HepG2 (cell line): ENCODE data around the gene CLIC3. TPM values are rescaled to one million over a fixed set of nuclear protein-coding genes. Genes with fewer than 3 reads are reported as not detected.

ENCODE experiments used
- ATAC-seq: fragments of 200-7000 bp; cut with Tn5 transposase; 3 replicates; pipeline ENCODE4 v1.9.1; 2020; ENCODE audit warnings: mild to moderate bottlenecking, moderate library complexity
- BruUV-seq: library from RNA; stranded (reverse); fragments of 400-500 nt; replicated peaks from 2 replicates; lab custom pipeline; 2021; lab: Mats Ljungman, UMichigan
- CTCF ChIA-PET: fragments of 300-600 bp; formaldehyde crosslinking; extraction: SDS; loops from one replicate; lab custom pipeline; 2021; ENCODE audit warnings: low total read pairs, inconsistent platforms, low intra/inter-chr PET ratio; lab: Yijun Ruan, JAX
- POLR2A ChIA-PET: fragments of 350-600 bp; sonication (Branson Sonifier 250); formaldehyde crosslinking; loops from one replicate; lab custom pipeline; 2020; ENCODE audit warnings: antibody characterized with exemption, inconsistent platforms; lab: Yijun Ruan, JAX
- DNase-seq: peaks from one replicate; pipeline ENCODE4 v3.0.0-alpha.2; 2015; ENCODE audit warnings: low spot score
- FAIRE-seq: peaks from 3 replicates; lab custom pipeline; 2011; peaks lifted over from hg19 to GRCh38; lab: Jason Lieb, UNC
- H2AFZ ChIP-seq: one replicate; pipeline ENCODE4 v1.6.1; 2011; ENCODE audit warnings: low read length, inconsistent platforms
- H3K27ac ChIP-seq: fragments of 300-600 bp; 3 replicates; pipeline ENCODE4 v1.8.0; 2011; ENCODE audit warnings: mixed run types, mild to moderate bottlenecking, mixed read lengths, low read length, inconsistent platforms; ENCODE audit not compliant: insufficient read depth; ENCODE audit errors: extremely low read length
- H3K27me3 ChIP-seq, 2 experiments: fragments of 200-600 bp in 1 of 2; 2 replicates in 1 of 2; 3 replicates in 1 of 2; pipeline versions ENCODE4 v1.6.0 to v1.8.0; 2011; ENCODE audit warnings: low read length in 2 of 2, mild to moderate bottlenecking in 2 of 2, moderate library complexity in 2 of 2, inconsistent platforms in 1 of 2; ENCODE audit not compliant: insufficient read depth in 2 of 2, control insufficient read depth in 1 of 2
- H3K36me3 ChIP-seq, 2 experiments: fragments of 200-600 bp in 1 of 2; replicated peaks in 1 of 2; 2 replicates in 1 of 2; 3 replicates in 1 of 2; pipeline versions ENCODE4 v1.5.1 to v1.8.0; 2011; ENCODE audit warnings: low read length in 2 of 2, inconsistent platforms in 1 of 2; ENCODE audit not compliant: insufficient read depth in 2 of 2, control insufficient read depth in 1 of 2
- H3K4me1 ChIP-seq: 2 replicates; pipeline ENCODE4 v1.5.1; 2012; ENCODE audit warnings: low read length, inconsistent platforms; ENCODE audit not compliant: insufficient read depth
- H3K4me2 ChIP-seq: 2 replicates; pipeline ENCODE4 v1.6.0; 2011; ENCODE audit warnings: low read depth, low read length, inconsistent platforms
- H3K4me3 ChIP-seq, 3 experiments: fragments of 200-600 bp in 1 of 3; sonication (generic), shearing (Covaris generic) in 1 of 3; replicated peaks in 1 of 3; 2 replicates each; pipeline ENCODE4 v1.5.1; 2011 to 2016; ENCODE audit warnings: low read length in 3 of 3, inconsistent platforms in 2 of 3, low read depth in 2 of 3, mild to moderate bottlenecking in 2 of 3, control low read depth in 1 of 3, mixed read lengths in 1 of 3; ENCODE audit not compliant: insufficient read depth in 1 of 3
- H3K79me2 ChIP-seq: one replicate; pipeline ENCODE4 v1.6.1; 2011; ENCODE audit warnings: low read length, inconsistent platforms; ENCODE audit not compliant: insufficient read depth
- H3K9ac ChIP-seq: 2 replicates; pipeline ENCODE4 v1.6.0; 2011; ENCODE audit warnings: mild to moderate bottlenecking, low read depth, low read length, inconsistent platforms; ENCODE audit not compliant: insufficient read depth
- H3K9me3 ChIP-seq: 2 replicates; pipeline ENCODE4 v1.5.1; 2012; ENCODE audit warnings: mild to moderate bottlenecking, low read length
- H4K20me1 ChIP-seq: 2 replicates; pipeline ENCODE4 v1.6.0; 2011; ENCODE audit warnings: inconsistent platforms, mild to moderate bottlenecking, low read length, moderate library complexity; ENCODE audit not compliant: insufficient read depth
- ARID2 ChIP-seq: sonication (generic); formaldehyde crosslinking; IDR thresholded peaks from 2 replicates; pipeline ENCODE4 v1.8.1; 2022; ENCODE audit warnings: mild to moderate bottlenecking, missing genetic modification reagents, borderline replicate concordance
- ATRX ChIP-seq: sonication (generic); formaldehyde crosslinking; IDR thresholded peaks from 2 replicates; pipeline ENCODE4 v1.4.0; 2020; ENCODE audit warnings: missing genetic modification reagents, borderline replicate concordance
- CEBPG ChIP-seq: IDR thresholded peaks from 2 replicates; pipeline ENCODE4 v1.6.1; 2016
- CREM ChIP-seq, 2 experiments: sonication (generic) in 1 of 2; formaldehyde crosslinking in 1 of 2; IDR thresholded peaks; 2 replicates each; pipeline versions ENCODE4 v1.4.0 to v1.6.1; 2016 to 2020; ENCODE audit warnings: antibody characterized with exemption in 1 of 2, mild to moderate bottlenecking in 1 of 2, missing genetic modification reagents in 1 of 2
- FOXJ3 ChIP-seq: sonication (generic); formaldehyde crosslinking; IDR thresholded peaks from 2 replicates; pipeline ENCODE4 v1.4.0; 2020; ENCODE audit warnings: missing genetic modification reagents, mild to moderate bottlenecking, borderline replicate concordance
- KDM5B ChIP-seq: sonication (generic); formaldehyde crosslinking; IDR thresholded peaks from 2 replicates; pipeline ENCODE4 v1.4.0; 2020; ENCODE audit warnings: missing genetic modification reagents, mild to moderate bottlenecking, borderline replicate concordance
- MAF1 ChIP-seq: sonication (generic); formaldehyde crosslinking; IDR thresholded peaks from 2 replicates; pipeline ENCODE4 v1.5.0; 2020; ENCODE audit warnings: missing genetic modification reagents, borderline replicate concordance
- MEIS2 ChIP-seq: sonication (generic); formaldehyde crosslinking; IDR thresholded peaks from 2 replicates; pipeline ENCODE4 v1.9.0; 2021; ENCODE audit warnings: mild to moderate bottlenecking, missing genetic modification reagents
- NFIB ChIP-seq: sonication (generic); formaldehyde crosslinking; IDR thresholded peaks from 2 replicates; pipeline ENCODE4 v1.9.0; 2021; ENCODE audit warnings: missing genetic modification reagents, mild to moderate bottlenecking, borderline replicate concordance
- ZFP1 ChIP-seq: IDR thresholded peaks from 2 replicates; pipeline ENCODE4 v1.6.1; 2016
- ZNF564 ChIP-seq: sonication (generic); formaldehyde crosslinking; IDR thresholded peaks from 2 replicates; pipeline ENCODE4 v1.8.1; 2023; ENCODE audit warnings: mild to moderate bottlenecking, missing genetic modification reagents
- ZNF598 ChIP-seq: sonication (generic); formaldehyde crosslinking; IDR thresholded peaks from 2 replicates; pipeline ENCODE4 v1.5.1; 2020; ENCODE audit warnings: mild to moderate bottlenecking, missing genetic modification reagents, borderline replicate concordance
- ZNF619 ChIP-seq: sonication (generic); formaldehyde crosslinking; IDR thresholded peaks from 2 replicates; pipeline ENCODE4 v1.4.0; 2020; ENCODE audit warnings: mild to moderate bottlenecking, missing genetic modification reagents
- ZNF761 ChIP-seq: sonication (generic); formaldehyde crosslinking; conservative IDR thresholded peaks from 2 replicates; pipeline ENCODE4 v1.4.0; 2020; ENCODE audit warnings: mild to moderate bottlenecking, missing genetic modification reagents
- WGBS: methylation state at CpG from one replicate; pipeline ENCODE4 v1.1.6; 2017; ENCODE audit warnings: low lambda C conversion rate; 5-methylcytosine and 5-hydroxymethylcytosine counted together
- in situ Hi-C: cut with HindIII; loops from 2 replicates; pipeline ENCODE4 v1.10.0; 2017; ENCODE audit warnings: low pct_unique_long_range_greater_than_20kb; ENCODE audit not compliant: extremely low pct_ligation_motif_present
- intact Hi-C: fragments of 100-400 bp; cut with micrococcal nuclease; formaldehyde crosslinking; loops from one replicate; pipeline ENCODE4 v1.10.0; 2022; ENCODE audit not compliant: unreplicated experiment
- polyA plus RNA-seq, 8 experiments: library from polyadenylated mRNA; depleted of rRNA in 3 of 8; stranded (reverse) in 7 of 8; unstranded in 1 of 8; fragments of >200 nt; fragmentation: Illumina TruSeq in 4 of 8; extraction: Trizol in 4 of 8; gene quantifications; 2 replicates each; pipeline versions ENCODE4 v1.2.1 to v1.2.3, GENCODE V29; 2011 to 2016; ENCODE audit warnings: low read depth in 4 of 8, missing spikeins in 1 of 8, mixed read lengths in 1 of 8; ENCODE audit not compliant: insufficient read depth in 1 of 8
- total RNA-seq, 5 experiments: library from RNA; depleted of rRNA; stranded (reverse); fragments of >200 nt; fragmentation: Illumina TruSeq; extraction: Trizol; gene quantifications; 2 replicates each; pipeline ENCODE4 v1.2.3, GENCODE V29; 2016; ENCODE audit warnings: low read depth in 1 of 5
- TF ChIP-seq, protein P1 (sequence below): IDR thresholded peaks from 2 replicates; pipeline ENCODE4 v1.6.1; 2016; ENCODE audit warnings: low read depth, control low read depth
- TF ChIP-seq, protein P2 (sequence below): fragments of 450-650 bp; IDR thresholded peaks from 2 replicates; pipeline ENCODE4 v1.6.1; 2017
- TF ChIP-seq, protein P3 (sequence below): sonication (generic); formaldehyde crosslinking; IDR thresholded peaks from 2 replicates; pipeline ENCODE4 v1.8.0; 2022; ENCODE audit warnings: low read depth, missing genetic modification reagents
- TF ChIP-seq, protein P4 (sequence below), 2 experiments: sonication (generic) in 1 of 2; formaldehyde crosslinking in 1 of 2; IDR thresholded peaks; 2 replicates each; pipeline versions ENCODE4 v1.5.1 to v1.6.1; 2011 to 2020; ENCODE audit warnings: borderline replicate concordance in 1 of 2, low read depth in 1 of 2, low read length in 1 of 2, mild to moderate bottlenecking in 1 of 2, missing genetic modification reagents in 1 of 2, moderate library complexity in 1 of 2

CLIC3 gene
- total and polyA plus RNA-seq, 2 of the 13 experiments (the other 11 are each of a cell fraction or from before 2014, with no cell fraction given), result 0.51 to 1.5 TPM

- Histone ChIP-seq H3K36me3 (no peaks in the 10 kb centered on the region), H3K79me2 (no peaks in the 10 kb centered on the region), H3K4me2 (no peak overlapping the region), H2AFZ (no peak overlapping the region), H3K9ac (no peak overlapping the region), H3K4me1 (peaks cover 22% of the 10 kb centered on the region), H3K4me3 (no peak overlapping the region), H3K27ac (no peak overlapping the region), H3K27me3 (peaks cover 0 to 16% of the 10 kb centered on the region in 2 experiments; a peak in 3 of 5 replicates), H3K9me3 (no peaks in the 10 kb centered on the region), H4K20me1 (peaks cover 3% of the 10 kb centered on the region; the same call in 1 of the 2 replicates)
- no TSS peak for BruUV-seq
- DNase-seq, result no peak
- no peak for ATAC-seq
- in situ Hi-C loops, result loop anchor here (10.0 kb wide), 2 partner anchors 195 to 265 kb away; partner anchors contain the start of genes AJM1 and PHPT1
- ChIA-PET POLR2A (no interaction called here), CTCF (no interaction called here)
- WGBS, result 79% methylated on average over 22 of the region's 32 CpGs
- FAIRE-seq, result no peak
- intact Hi-C loops, result no loop called here
- TF ChIP-seq FOXJ3 (CRISPR knock-in tag) (no peak), KDM5B (CRISPR knock-in tag) (no peak), ZNF619 (CRISPR knock-in tag) (no peak), CREM (IDR thresholded peaks at IDR 0.05) (no peak), CREM (CRISPR knock-in tag; IDR thresholded peaks at IDR 0.05) (no peak), ZNF598 (CRISPR knock-in tag) (no peak), MEIS2 (no peak), ZNF564 (CRISPR knock-in tag) (no peak), NFIB (CRISPR knock-in tag) (no peak), CEBPG (CRISPR knock-in tag) (no peak), ZFP1 (no peak), ARID2 (CRISPR knock-in tag) (no peak), ZNF761 (no peak), ATRX (no peak), MAF1 (CRISPR knock-in tag) (no peak)
- TF ChIP-seq, protein P1, sequence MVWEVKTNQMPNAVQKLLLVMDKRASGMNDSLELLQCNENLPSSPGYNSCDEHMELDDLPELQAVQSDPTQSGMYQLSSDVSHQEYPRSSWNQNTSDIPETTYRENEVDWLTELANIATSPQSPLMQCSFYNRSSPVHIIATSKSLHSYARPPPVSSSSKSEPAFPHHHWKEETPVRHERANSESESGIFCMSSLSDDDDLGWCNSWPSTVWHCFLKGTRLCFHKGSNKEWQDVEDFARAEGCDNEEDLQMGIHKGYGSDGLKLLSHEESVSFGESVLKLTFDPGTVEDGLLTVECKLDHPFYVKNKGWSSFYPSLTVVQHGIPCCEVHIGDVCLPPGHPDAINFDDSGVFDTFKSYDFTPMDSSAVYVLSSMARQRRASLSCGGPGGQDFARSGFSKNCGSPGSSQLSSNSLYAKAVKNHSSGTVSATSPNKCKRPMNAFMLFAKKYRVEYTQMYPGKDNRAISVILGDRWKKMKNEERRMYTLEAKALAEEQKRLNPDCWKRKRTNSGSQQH (CRISPR knock-in tag), result no peak
- TF ChIP-seq, protein P2, sequence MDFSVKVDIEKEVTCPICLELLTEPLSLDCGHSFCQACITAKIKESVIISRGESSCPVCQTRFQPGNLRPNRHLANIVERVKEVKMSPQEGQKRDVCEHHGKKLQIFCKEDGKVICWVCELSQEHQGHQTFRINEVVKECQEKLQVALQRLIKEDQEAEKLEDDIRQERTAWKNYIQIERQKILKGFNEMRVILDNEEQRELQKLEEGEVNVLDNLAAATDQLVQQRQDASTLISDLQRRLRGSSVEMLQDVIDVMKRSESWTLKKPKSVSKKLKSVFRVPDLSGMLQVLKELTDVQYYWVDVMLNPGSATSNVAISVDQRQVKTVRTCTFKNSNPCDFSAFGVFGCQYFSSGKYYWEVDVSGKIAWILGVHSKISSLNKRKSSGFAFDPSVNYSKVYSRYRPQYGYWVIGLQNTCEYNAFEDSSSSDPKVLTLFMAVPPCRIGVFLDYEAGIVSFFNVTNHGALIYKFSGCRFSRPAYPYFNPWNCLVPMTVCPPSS, result no peak
- TF ChIP-seq, protein P3, sequence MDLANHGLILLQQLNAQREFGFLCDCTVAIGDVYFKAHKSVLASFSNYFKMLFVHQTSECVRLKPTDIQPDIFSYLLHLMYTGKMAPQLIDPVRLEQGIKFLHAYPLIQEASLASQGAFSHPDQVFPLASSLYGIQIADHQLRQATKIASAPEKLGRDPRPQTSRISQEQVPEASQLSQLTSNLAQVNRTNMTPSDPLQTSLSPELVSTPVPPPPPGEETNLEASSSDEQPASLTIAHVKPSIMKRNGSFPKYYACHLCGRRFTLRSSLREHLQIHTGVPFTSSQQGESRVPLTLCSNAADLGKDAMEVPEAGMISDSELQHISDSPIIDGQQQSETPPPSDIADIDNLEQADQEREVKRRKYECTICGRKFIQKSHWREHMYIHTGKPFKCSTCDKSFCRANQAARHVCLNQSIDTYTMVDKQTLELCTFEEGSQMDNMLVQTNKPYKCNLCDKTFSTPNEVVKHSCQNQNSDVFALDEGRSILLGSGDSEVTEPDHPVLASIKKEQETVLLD, result no peak
- TF ChIP-seq, protein P4, sequence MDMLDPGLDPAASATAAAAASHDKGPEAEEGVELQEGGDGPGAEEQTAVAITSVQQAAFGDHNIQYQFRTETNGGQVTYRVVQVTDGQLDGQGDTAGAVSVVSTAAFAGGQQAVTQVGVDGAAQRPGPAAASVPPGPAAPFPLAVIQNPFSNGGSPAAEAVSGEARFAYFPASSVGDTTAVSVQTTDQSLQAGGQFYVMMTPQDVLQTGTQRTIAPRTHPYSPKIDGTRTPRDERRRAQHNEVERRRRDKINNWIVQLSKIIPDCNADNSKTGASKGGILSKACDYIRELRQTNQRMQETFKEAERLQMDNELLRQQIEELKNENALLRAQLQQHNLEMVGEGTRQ (IDR thresholded peaks at IDR 0.05; ENCODE audit: low read depth, low read length), result no peak
- TF ChIP-seq, protein P4 (CRISPR knock-in tag; IDR thresholded peaks at IDR 0.05; ENCODE audit: borderline replicate concordance), result no peak
These were observed 43.4 kb upstream of the CLIC3 start for GRCh38 chr9:137039611-137040366.
